Heart left ventricle (tissue), 13 donors: ENCODE measurements around the gene RAB24.

Source experiments
- CTCF ChIP-seq, 12 donors: fragments of 200-600 bp; sonication (generic) in 4 of 12; IDR thresholded peaks; one replicate each; pipeline versions ENCODE4 v1.5.0 to v1.8.0; 2018 to 2022; ENCODE audit warnings: antibody characterized with exemption in 12 of 12, mild to moderate bottlenecking in 5 of 12
- POLR2A ChIP-seq, 2 donors: fragments of 450-650 bp; IDR thresholded peaks; one replicate each; pipeline ENCODE4 v1.6.1; 2017; ENCODE audit warnings: antibody characterized with exemption in 2 of 2, mild to moderate bottlenecking in 2 of 2, moderate library complexity in 2 of 2
- donor health status: ischemic (EF 13 %, LVEDD 7.1; RV severe dilation, severe dysfunction).
- donor health status: DM: no; HTN: yes; CAD: no.
- donor health status: DM: no; HTN: no; CAD: no.
- donor health status: ischemic (EF 25% LVEDD 6.9; RV normal size, moderate dysfunction).
- donor health status: ischemic (EF 25% LVEDD 5.7; RV mildly dilated, moderate dysfunction).
- donor health status: ischemic (EF 35%, LVEDD 5.7; RV mildly dilated, moderate dysfunction).
- donor health status: nonischemic (EF 11% LVEDD 7.7; RV severe dilation, severe dysfunction).
- donor health status: DM: yes; HTN: yes; CAD: no.
- donor health status: PGD.
- donor health status: ischemic (EF 29% LVEDD 5.4; RV normal size, mild dysfunction).
- donor health status: nonischemic (EF 23%, LVEDD 6.1; RV moderate dilation, normal function).

DNA sequence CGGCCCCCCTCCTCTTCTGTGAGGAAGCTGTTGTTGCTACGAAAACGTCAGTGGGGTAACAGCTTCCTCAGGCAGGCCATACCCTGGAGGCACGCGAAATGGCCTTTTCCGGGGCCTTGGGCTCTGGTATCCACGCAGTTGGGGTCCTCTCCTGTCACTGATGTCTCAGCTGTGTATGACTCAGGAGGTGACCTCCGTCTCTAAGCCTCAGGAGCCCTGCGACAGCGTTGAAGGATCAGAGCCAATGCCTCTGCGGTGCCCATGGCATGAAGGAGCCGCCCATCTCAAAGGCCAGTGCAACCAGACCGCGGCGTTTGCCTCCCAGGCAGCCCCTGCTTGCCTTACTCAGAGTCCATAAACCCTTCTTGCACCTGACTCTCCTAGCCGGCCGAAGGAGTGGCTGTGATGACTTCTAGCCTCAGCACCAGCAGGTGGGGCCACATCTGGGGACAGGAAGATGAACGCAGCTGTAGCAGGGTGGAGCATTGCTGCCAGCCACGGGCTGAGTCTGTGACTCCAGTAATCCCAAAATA is 9.2 kb upstream of the RAB24 start:
- TF ChIP-seq POLR2A (IDR thresholded peaks at IDR 0.05) (no peak), CTCF (IDR thresholded peaks at IDR 0.05) (no peak)
